Measurements from ENCODE around the gene C14orf119. TPM values are rescaled to one million over a fixed set of nuclear protein-coding genes. Genes with fewer than 3 reads are reported as not detected.
A peak's percentile ranks its signal among the peaks of the same experiment; 100 is the strongest.

C14orf119 gene
- total and polyA plus RNA-seq, 7 experiments from 2014 or later: 6.0 to 169 (median 45.0) TPM

DNA sequence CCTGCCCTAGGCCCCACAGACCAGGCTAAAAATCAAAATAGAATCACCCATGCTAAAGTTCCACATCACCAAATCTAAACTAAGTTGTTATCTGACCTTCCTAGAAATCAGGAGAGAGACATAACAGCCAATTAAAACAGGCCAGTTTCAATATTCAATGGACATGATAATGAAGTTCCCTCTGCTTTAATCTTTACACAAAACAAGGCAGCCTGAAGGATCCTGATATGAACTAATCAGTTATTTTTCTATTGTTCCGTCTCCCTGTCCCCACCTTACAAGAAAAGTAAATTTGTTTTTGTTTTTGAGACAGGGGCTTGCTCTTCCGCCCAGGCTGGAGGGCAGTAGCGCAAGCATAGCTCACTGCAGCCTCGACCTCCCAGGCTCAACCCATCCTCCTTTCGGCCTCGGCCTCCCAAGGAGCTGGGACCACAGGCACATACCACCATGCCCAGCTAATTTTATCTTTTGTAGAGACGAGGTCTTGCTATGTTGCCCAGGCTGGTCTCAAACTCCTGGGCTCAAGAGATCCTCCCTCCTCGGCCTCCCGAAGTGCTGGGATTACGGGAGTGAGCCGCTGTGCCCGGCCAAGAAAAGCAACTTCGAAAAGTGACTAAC, 29.1 kb downstream of the C14orf119 start:
- peaks cover 0 to 2% (median 0%) of the 10 kb centered on the region in 11 donors for H3K9me3 Mint-ChIP-seq
- Histone ChIP-seq H3K36me3 (ENCODE audit: control insufficient read depth in 2 of 3, insufficient read depth in 3 of 3, low read length in 3 of 3) (no peaks in the 10 kb centered on the region), H3K4me1 (ENCODE audit: control insufficient read depth in 2 of 2, insufficient read depth in 2 of 2, low read length in 2 of 2) (peaks cover 17 to 22% of the 10 kb centered on the region in 2 donors), H3K4me3 (ENCODE audit: low read length) (no peak overlapping the region), H3K27ac (ENCODE audit: low read depth, low read length) (no peak overlapping the region), H3K9me3 (ENCODE audit: control insufficient read depth in 2 of 3, low read length in 3 of 3) (no peaks in the 10 kb centered on the region), H3K27me3 (ENCODE audit: control insufficient read depth in 2 of 2, insufficient read depth in 2 of 2, low read length in 2 of 2) (no peaks in the 10 kb centered on the region)
- no peaks in the 10 kb centered on the region for H3K36me3 Mint-ChIP-seq
- peaks cover 0 to 8% (median 0%) of the 10 kb centered on the region in 5 donors for H3K27me3 Mint-ChIP-seq
- ATAC-seq (no peak), DNase-seq (no peak)
- ChIA-PET CTCF (interaction anchor here (0.5 to 9.6 kb wide), 3 partner anchors 52 to 168 kb away, joined by 3 to 250 read pairs (median 4); partner anchors contain the start of gene SLC7A8), POLR2A (interaction anchor here (1.1 kb wide), 1 partner anchor 18 kb away, joined by 4 read pairs; no protein-coding TSS in a partner anchor)
- intact Hi-C loops (cut with micrococcal nuclease): no loop called here
- H3K4me1 Mint-ChIP-seq: peaks cover 21 to 30% (median 28%) of the 10 kb centered on the region in 7 donors
- no peak overlapping the region for H3K4me3 Mint-ChIP-seq
- H3K27ac Mint-ChIP-seq: peak overlapping the region in 2 of 9 donors; percentile 11 to 21

GRCh38 chr14:23125011-23125410, 29.7 kb downstream of the C14orf119 start:
- Histone ChIP-seq H3K4me1 (ENCODE audit: control insufficient read depth in 2 of 2, insufficient read depth in 2 of 2, low read length in 2 of 2) (peaks cover 14 to 16% of the 10 kb centered on the region in 2 donors), H3K4me3 (ENCODE audit: low read length) (no peak overlapping the region), H3K9me3 (ENCODE audit: control insufficient read depth in 2 of 3, low read length in 3 of 3) (no peaks in the 10 kb centered on the region), H3K27ac (ENCODE audit: low read depth, low read length) (no peak overlapping the region), H3K27me3 (ENCODE audit: control insufficient read depth in 2 of 2, insufficient read depth in 2 of 2, low read length in 2 of 2) (no peaks in the 10 kb centered on the region), H3K36me3 (ENCODE audit: control insufficient read depth in 2 of 3, insufficient read depth in 3 of 3, low read length in 3 of 3) (no peaks in the 10 kb centered on the region)
- Mint-ChIP-seq H3K4me1 (peaks cover 15 to 24% (median 23%) of the 10 kb centered on the region in 7 donors), H3K4me3 (no peak overlapping the region), H3K36me3 (no peaks in the 10 kb centered on the region), H3K9me3 (peaks cover 0 to 2% (median 0%) of the 10 kb centered on the region in 11 donors), H3K27me3 (peaks cover 0 to 8% (median 0%) of the 10 kb centered on the region in 5 donors), H3K27ac (peak overlapping the region in 1 of 9 donors; percentile 49)
- CTCF ChIA-PET: interaction anchor here (0.5 to 9.6 kb wide), 2 partner anchors 60 to 167 kb away, joined by 3 to 250 read pairs; partner anchors contain the start of gene SLC7A8
- ATAC-seq (no peak), DNase-seq (no peak)
- POLR2A ChIA-PET: interaction anchor here (0.7 to 1.1 kb wide), 2 partner anchors 19 to 61 kb away, joined by 3 to 4 read pairs; no protein-coding TSS in a partner anchor
- intact Hi-C loops (cut with micrococcal nuclease): no loop called here

DNA sequence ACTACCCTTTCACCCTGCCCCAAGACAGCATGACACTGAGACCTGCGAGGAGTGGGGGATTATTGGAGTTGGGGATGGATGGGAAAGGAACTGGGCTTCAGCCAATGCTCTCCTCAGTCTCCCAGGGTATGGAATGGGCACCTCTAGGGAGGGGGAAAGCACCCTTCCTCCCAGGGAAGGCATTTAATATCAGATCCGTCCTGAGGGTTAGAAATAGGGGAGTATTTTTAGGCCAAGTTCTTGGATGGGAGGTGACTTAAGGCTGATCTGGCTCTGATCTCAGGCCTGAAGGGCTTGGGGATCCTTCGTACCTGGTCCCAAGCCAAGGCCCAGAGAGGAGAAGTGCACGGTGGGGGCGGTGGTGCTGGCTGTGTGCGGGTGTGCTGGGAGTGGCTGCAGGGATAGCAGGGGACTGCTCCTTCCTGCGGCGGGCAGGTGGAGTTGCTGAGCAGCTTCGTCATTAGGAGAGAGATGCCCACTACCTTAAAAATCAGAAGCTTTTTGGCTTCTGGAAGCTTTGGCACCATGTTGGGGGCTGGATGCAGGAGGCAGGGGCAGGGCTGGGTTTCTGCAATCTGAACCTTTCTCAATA, 30.7 kb downstream of the C14orf119 start:
- Histone ChIP-seq H3K36me3 (ENCODE audit: control insufficient read depth in 2 of 3, insufficient read depth in 3 of 3, low read length in 3 of 3) (no peaks in the 10 kb centered on the region), H3K4me3 (ENCODE audit: low read length) (no peak overlapping the region), H3K4me1 (ENCODE audit: control insufficient read depth in 2 of 2, insufficient read depth in 2 of 2, low read length in 2 of 2) (peaks cover 4 to 6% of the 10 kb centered on the region in 2 donors), H3K9me3 (ENCODE audit: control insufficient read depth in 2 of 3, low read length in 3 of 3) (no peaks in the 10 kb centered on the region), H3K27ac (ENCODE audit: low read depth, low read length) (no peak overlapping the region), H3K27me3 (ENCODE audit: control insufficient read depth in 2 of 2, insufficient read depth in 2 of 2, low read length in 2 of 2) (no peaks in the 10 kb centered on the region)
- ChIA-PET CTCF (interaction anchor here (9.6 kb wide), 1 partner anchor 59 kb away, joined by 250 read pairs; the partner anchor contains the start of gene SLC7A8), POLR2A (interaction anchor here (0.5 to 0.6 kb wide), 2 partner anchors 10 to 196 kb away, joined by 3 read pairs; no protein-coding TSS in a partner anchor)
- Mint-ChIP-seq H3K9me3 (peaks cover 0 to 2% (median 0%) of the 10 kb centered on the region in 11 donors), H3K4me1 (peaks cover 7 to 14% (median 12%) of the 10 kb centered on the region in 7 donors), H3K27me3 (peaks cover 0 to 16% (median 0%) of the 10 kb centered on the region in 5 donors), H3K27ac (peak overlapping the region in 1 of 9 donors; percentile 5), H3K4me3 (no peak overlapping the region), H3K36me3 (peaks cover 0 to under 1% (median 0%) of the 10 kb centered on the region in 5 donors)
- intact Hi-C loops (cut with micrococcal nuclease): no loop called here
- no peak for DNase-seq
- ATAC-seq: no peak

DNA sequence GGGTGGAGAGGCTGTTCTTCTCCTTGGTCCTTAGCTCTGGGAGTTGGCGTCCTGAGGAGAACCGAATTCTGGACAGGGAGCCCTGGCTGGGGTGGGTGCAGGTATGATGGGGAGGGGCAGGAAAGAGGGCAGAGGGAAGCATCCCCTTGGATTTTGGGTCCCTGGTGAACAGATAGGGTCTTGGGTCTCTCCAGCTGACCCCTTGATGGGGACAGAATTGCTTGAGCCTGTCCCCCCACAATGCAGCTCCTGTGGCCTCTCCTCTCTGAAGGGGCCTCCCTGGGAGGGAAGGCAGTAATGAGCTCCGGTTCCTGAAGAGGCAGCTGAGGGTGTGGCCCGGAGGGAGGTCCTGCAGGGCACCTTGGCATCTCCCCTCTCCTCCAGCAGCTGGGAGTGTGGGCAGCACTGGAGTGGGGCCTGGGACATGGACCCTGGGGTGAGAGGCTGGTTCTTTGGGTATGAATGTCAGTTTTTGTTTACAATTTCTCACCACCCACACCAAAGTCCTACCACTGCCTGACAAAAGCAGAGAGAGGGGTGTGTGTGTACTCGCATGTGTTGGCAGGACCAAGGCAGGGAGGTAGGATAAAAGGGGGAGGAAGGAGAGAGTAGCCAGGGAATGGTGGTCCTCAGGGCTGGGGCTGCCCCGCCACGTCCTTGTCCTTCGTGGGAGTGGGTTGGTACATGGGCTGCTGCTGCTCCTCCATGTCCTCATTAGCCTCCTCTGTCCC, 31.4 kb downstream of the C14orf119 start:
- POLR2A ChIA-PET: interaction anchor here (0.6 to 1.1 kb wide), 2 partner anchors 9 to 194 kb away, joined by 3 read pairs; no protein-coding TSS in a partner anchor
- H3K9me3 ChIP-seq (ENCODE audit: control insufficient read depth in 2 of 3, low read length in 3 of 3): no peaks in the 10 kb centered on the region
- H3K27me3 ChIP-seq (ENCODE audit: control insufficient read depth in 2 of 2, insufficient read depth in 2 of 2, low read length in 2 of 2): no peaks in the 10 kb centered on the region
- intact Hi-C loops (cut with micrococcal nuclease): no loop called here
- no peak overlapping the region for H3K4me3 ChIP-seq (ENCODE audit: low read length)
- Mint-ChIP-seq H3K9me3 (peaks cover 0 to 2% (median 0%) of the 10 kb centered on the region in 11 donors), H3K27me3 (peaks cover 0 to 16% (median 0%) of the 10 kb centered on the region in 5 donors), H3K27ac (peak overlapping the region in 1 of 9 donors; percentile 16), H3K4me1 (peaks cover 0 to 9% (median 6%) of the 10 kb centered on the region in 7 donors), H3K36me3 (peaks cover 0 to 4% (median 0%) of the 10 kb centered on the region in 5 donors), H3K4me3 (no peak overlapping the region)
- DNase-seq: no peak
- H3K36me3 ChIP-seq (ENCODE audit: control insufficient read depth in 2 of 3, insufficient read depth in 3 of 3, low read length in 3 of 3): no peaks in the 10 kb centered on the region
- CTCF ChIA-PET: interaction anchor here (9.6 kb wide), 1 partner anchor 59 kb away, joined by 250 read pairs; the partner anchor contains the start of gene SLC7A8
- no peak overlapping the region for H3K27ac ChIP-seq (ENCODE audit: low read depth, low read length)
- ATAC-seq: no peak
- H3K4me1 ChIP-seq (ENCODE audit: control insufficient read depth in 2 of 2, insufficient read depth in 2 of 2, low read length in 2 of 2): no peaks in the 10 kb centered on the region

GRCh38 chr14:23127861-23128260, 32.6 kb downstream of the C14orf119 start:
- Histone ChIP-seq H3K9me3 (ENCODE audit: control insufficient read depth in 2 of 3, low read length in 3 of 3) (no peaks in the 10 kb centered on the region), H3K4me1 (ENCODE audit: control insufficient read depth in 2 of 2, insufficient read depth in 2 of 2, low read length in 2 of 2) (no peaks in the 10 kb centered on the region), H3K4me3 (ENCODE audit: low read length) (no peak overlapping the region), H3K36me3 (ENCODE audit: control insufficient read depth in 2 of 3, insufficient read depth in 3 of 3, low read length in 3 of 3) (no peaks in the 10 kb centered on the region), H3K27ac (ENCODE audit: low read depth, low read length) (no peak overlapping the region), H3K27me3 (ENCODE audit: control insufficient read depth in 2 of 2, insufficient read depth in 2 of 2, low read length in 2 of 2) (no peaks in the 10 kb centered on the region)
- Mint-ChIP-seq H3K27me3 (peaks cover 0 to 16% (median 0%) of the 10 kb centered on the region in 5 donors), H3K4me3 (no peak overlapping the region), H3K27ac (no peak overlapping the region), H3K36me3 (peaks cover 0 to 4% (median 0%) of the 10 kb centered on the region in 5 donors), H3K9me3 (peaks cover 0 to 2% (median 0%) of the 10 kb centered on the region in 11 donors), H3K4me1 (peaks cover 0 to 9% (median 0%) of the 10 kb centered on the region in 7 donors)
- DNase-seq (no peak), ATAC-seq (no peak)
- POLR2A ChIA-PET: no interaction called here
- intact Hi-C loops (cut with micrococcal nuclease): no loop called here
- CTCF ChIA-PET: interaction anchor here (1.3 kb wide), 1 partner anchor 59 kb away, joined by 3 read pairs; no protein-coding TSS in a partner anchor
